Measurements from ENCODE around the gene MAPKBP1. TPM values are rescaled to one million over a fixed set of nuclear protein-coding genes. Genes with fewer than 3 reads are reported as not detected.

Gene MAPKBP1
- total RNA-seq, 2 experiments from 2014 or later: 16.6 to 17.2 TPM

- ChIA-PET POLR2A (no interaction called here), CTCF (interaction anchor here (1.3 to 11.0 kb wide), 3 partner anchors 8 to 117 kb away, joined by 3 to 337 read pairs (median 3); no protein-coding TSS in a partner anchor)
- Mint-ChIP-seq H3K4me3 (no peak overlapping the region), H3K27me3 (no peaks in the 10 kb centered on the region), H3K27ac (peak overlapping the region; percentile 63), H3K36me3 (ENCODE audit: low read depth) (peaks cover 6% of the 10 kb centered on the region), H3K4me1 (ENCODE audit: low read depth) (peaks cover 59% of the 10 kb centered on the region), H3K9me3 (no peaks in the 10 kb centered on the region)
- TF ChIP-seq, protein P1, sequence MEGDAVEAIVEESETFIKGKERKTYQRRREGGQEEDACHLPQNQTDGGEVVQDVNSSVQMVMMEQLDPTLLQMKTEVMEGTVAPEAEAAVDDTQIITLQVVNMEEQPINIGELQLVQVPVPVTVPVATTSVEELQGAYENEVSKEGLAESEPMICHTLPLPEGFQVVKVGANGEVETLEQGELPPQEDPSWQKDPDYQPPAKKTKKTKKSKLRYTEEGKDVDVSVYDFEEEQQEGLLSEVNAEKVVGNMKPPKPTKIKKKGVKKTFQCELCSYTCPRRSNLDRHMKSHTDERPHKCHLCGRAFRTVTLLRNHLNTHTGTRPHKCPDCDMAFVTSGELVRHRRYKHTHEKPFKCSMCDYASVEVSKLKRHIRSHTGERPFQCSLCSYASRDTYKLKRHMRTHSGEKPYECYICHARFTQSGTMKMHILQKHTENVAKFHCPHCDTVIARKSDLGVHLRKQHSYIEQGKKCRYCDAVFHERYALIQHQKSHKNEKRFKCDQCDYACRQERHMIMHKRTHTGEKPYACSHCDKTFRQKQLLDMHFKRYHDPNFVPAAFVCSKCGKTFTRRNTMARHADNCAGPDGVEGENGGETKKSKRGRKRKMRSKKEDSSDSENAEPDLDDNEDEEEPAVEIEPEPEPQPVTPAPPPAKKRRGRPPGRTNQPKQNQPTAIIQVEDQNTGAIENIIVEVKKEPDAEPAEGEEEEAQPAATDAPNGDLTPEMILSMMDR (IDR thresholded peaks at IDR 0.05): no peak
- intact Hi-C loops (cut with micrococcal nuclease): no loop called here
- no peak for ATAC-seq
- DNase-seq: no peak
Observed at GRCh38 chr15:41780266-41780665, 6.0 kb downstream of the MAPKBP1 start.

DNA sequence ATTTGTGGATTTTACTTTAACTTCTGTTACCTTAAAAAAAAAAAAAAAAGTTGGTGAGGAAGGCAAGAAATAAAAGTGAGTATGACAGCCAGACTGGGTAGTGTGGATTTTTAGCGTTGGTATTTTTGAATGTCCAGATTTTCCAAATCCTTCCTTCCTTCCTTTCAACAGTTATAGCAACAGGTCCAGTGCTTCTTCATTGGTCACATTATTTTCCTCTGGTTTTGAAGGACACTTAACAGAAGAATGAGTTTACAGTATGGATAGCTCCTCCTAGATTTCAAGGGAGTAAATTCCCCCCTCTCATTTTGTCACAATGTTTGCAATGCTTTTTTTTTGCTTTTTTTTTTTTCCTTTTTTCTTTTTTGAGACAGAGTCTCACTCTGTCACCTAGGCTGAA is 6.4 kb downstream of the MAPKBP1 start:
- no peak overlapping the region for H3K4me3 Mint-ChIP-seq
- peaks cover 55% of the 10 kb centered on the region for H3K4me1 Mint-ChIP-seq (ENCODE audit: low read depth)
- no peak overlapping the region for H3K27ac Mint-ChIP-seq
- no peaks in the 10 kb centered on the region for H3K27me3 Mint-ChIP-seq
- intact Hi-C loops (cut with micrococcal nuclease): no loop called here
- DNase-seq (no peak), ATAC-seq (no peak)
- peaks cover 6% of the 10 kb centered on the region for H3K36me3 Mint-ChIP-seq (ENCODE audit: low read depth)
- TF ChIP-seq, protein P1 (IDR thresholded peaks at IDR 0.05): no peak
- POLR2A ChIA-PET: no interaction called here
- no peaks in the 10 kb centered on the region for H3K9me3 Mint-ChIP-seq
- CTCF ChIA-PET: interaction anchor here (0.8 to 11.0 kb wide), 5 partner anchors 8 to 117 kb away, joined by 3 to 337 read pairs (median 3); no protein-coding TSS in a partner anchor

DNA sequence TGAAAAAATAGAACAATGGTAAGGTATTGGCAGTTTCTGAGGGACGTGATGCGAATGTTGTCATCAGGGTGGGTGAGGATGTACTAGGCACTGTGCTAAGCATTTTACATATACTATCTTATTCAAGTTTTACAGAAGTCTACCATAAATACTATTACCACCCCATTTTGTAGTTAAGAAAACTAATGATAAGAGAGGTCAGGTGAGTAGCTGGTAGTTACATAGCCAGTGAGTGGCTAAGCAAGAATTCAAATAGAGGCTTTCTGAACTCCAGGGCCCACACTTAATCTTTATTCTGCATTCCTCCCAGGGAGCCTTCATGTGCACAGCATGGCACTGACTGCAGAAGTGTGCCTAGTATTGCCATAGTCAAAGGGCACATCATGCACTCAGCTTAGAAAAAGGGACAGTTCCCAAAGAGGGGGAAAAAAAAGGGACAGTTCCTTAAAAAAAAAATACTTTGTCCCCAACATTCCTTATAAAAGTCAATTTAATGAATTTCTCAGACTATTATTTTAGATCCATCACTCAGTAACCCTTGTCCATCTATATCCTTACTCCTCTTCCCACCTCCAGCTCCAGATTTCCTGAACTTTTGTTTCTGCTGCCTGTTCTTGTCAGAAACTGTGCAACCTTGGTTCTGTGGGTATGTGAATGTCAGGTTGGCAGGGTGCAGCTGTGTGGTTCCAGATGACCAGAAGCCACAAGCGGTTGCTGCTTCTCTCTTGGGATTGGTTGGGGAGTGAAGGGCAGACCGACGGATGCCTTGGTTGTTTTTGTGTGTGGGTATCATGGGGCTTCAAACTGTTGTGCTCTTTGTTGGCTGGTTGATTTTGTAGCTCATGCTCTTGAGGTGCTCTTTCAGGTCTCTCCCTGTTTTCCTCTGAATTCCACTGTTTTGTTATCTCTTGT is 8.3 kb downstream of the MAPKBP1 start:
- TF ChIP-seq, protein P1 (IDR thresholded peaks at IDR 0.05): no peak
- DNase-seq: no peak
- ATAC-seq: no peak
- Mint-ChIP-seq H3K4me3 (no peak overlapping the region), H3K27ac (no peak overlapping the region), H3K36me3 (ENCODE audit: low read depth) (peaks cover 6% of the 10 kb centered on the region), H3K27me3 (no peaks in the 10 kb centered on the region), H3K4me1 (ENCODE audit: low read depth) (peaks cover 36% of the 10 kb centered on the region), H3K9me3 (no peaks in the 10 kb centered on the region)
- intact Hi-C loops (cut with micrococcal nuclease): no loop called here
- CTCF ChIA-PET: interaction anchor here (1.1 to 3.1 kb wide), 3 partner anchors 9 to 122 kb away, joined by 4 to 20 read pairs (median 19); partner anchors contain the start of gene MAPKBP1
- POLR2A ChIA-PET: interaction anchor here (1.0 kb wide), 1 partner anchor 9 kb away, joined by 6 read pairs; the partner anchor contains the start of gene MAPKBP1

DNA sequence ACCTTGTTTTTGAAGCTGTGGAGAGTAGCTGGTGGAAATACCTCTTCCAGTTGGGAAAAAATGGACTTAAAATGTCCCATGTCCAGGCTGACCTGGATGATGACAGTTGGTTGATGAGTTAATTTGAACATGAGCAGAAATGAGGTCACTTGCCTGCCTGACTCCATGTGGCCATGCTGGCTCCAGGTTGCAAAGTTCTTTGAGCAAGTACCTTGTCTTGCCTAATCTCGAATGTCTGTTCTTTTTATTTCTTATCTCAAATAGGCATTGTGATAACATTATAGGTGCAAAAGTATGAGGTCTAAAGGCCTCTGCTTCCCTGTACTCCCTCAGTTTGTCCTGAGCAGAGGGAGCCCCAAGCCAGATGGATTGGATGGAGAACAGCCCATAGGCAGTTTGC is 9.0 kb downstream of the MAPKBP1 start:
- intact Hi-C loops (cut with micrococcal nuclease): no loop called here
- Mint-ChIP-seq H3K27me3 (no peaks in the 10 kb centered on the region), H3K27ac (no peak overlapping the region), H3K9me3 (no peaks in the 10 kb centered on the region), H3K36me3 (ENCODE audit: low read depth) (peaks cover 6% of the 10 kb centered on the region), H3K4me3 (no peak overlapping the region), H3K4me1 (ENCODE audit: low read depth) (peaks cover 31% of the 10 kb centered on the region)
- ChIA-PET CTCF (interaction anchor here (1.1 to 3.1 kb wide), 5 partner anchors 7 to 122 kb away, joined by 3 to 20 read pairs (median 6); partner anchors contain the start of gene MAPKBP1), POLR2A (interaction anchor here (1.0 kb wide), 1 partner anchor 9 kb away, joined by 6 read pairs; the partner anchor contains the start of gene MAPKBP1)
- no peak for ATAC-seq
- TF ChIP-seq, protein P1 (IDR thresholded peaks at IDR 0.05): no peak
- no peak for DNase-seq

DNA sequence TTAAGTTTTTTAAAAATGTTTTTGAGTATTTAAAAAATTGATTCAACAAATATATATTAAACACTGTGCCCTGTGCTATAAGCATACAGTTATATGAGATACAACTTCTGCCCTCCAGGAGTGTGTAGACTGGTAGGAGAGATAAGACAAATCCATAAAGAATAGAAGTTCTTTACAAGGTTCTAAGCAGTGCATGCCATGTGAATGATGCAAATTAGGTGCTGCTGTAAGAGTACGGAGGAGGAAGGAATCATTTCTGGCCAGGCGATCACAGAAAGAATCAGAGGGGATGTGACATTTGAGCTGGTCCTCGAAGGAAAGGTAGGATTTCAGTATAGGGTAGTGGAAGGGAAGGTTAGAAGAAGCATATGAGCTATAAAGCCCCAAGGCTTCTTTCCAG is 14.0 kb downstream of the MAPKBP1 start:
- no peak overlapping the region for H3K27ac Mint-ChIP-seq
- H3K4me1 Mint-ChIP-seq (ENCODE audit: low read depth): peaks cover 35% of the 10 kb centered on the region
- POLR2A ChIA-PET: no interaction called here
- CTCF ChIA-PET: interaction anchor here (5.9 to 7.8 kb wide), 2 partner anchors 14 to 24 kb away, joined by 39 to 44 read pairs; partner anchors contain the start of gene MAPKBP1
- H3K4me3 Mint-ChIP-seq: no peak overlapping the region
- ATAC-seq (no peak), DNase-seq (no peak)
- intact Hi-C loops (cut with micrococcal nuclease): no loop called here
- TF ChIP-seq, protein P1 (IDR thresholded peaks at IDR 0.05): no peak
- no peaks in the 10 kb centered on the region for H3K9me3 Mint-ChIP-seq
- H3K36me3 Mint-ChIP-seq (ENCODE audit: low read depth): peaks cover 4% of the 10 kb centered on the region
- H3K27me3 Mint-ChIP-seq: no peaks in the 10 kb centered on the region
